GM21723 (cell line): ENCODE results near the gene EIF2B5.
"Not testable (repeated sequence)": the region's sequence is repeated elsewhere in the genome, so short reads cannot be mapped to it uniquely, and the experiment has no call there.

Experiments used
- ATAC-seq: cut with Tn5 transposase; IDR thresholded peaks from one replicate; pipeline ENCODE4 v1.9.1; 2021; ENCODE audit warnings: mild to moderate bottlenecking, moderate library complexity; ENCODE audit not compliant: unreplicated experiment

EIF2B5 gene

DNA sequence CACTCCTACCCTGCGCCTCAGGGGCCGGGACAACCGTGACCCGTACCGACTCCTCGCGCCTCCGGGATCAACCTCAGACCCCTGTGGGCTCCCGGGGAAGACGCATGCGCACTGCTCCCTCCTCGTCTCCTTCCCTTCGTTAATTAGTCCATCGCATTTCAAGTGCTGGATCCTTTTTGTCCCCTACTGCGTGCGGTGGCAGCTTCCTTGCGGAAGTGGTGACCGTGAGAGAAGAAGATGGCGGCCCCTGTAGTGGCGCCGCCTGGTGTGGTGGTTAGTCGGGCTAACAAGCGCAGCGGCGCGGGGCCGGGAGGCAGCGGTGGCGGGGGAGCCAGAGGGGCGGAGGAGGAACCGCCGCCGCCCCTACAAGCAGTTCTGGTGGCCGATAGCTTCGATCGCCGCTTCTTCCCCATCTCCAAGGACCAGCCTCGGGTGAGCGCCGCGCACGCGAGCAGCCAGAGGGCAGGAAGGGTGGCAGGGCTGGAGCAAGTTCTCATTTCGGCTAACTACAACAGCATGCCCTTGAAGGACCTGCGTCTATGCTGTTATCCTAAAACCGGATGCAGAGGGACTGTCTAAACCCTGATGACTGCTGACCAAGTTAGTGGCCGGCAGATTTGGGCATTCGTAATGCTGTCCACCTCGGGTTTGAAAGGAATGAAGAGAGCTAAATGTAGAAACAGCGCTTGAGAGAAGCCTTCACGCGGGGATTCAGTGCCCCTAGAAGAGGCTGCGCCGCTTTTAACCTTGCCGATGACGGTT, at the start of gene EIF2B5:
TSS of gene EIF2B5 (plus strand) at position 210 of the 762 bp plus-strand sequence. CDS start at position 238, 28 bp downstream.
- peak; percentile 92 for ATAC-seq

DNA sequence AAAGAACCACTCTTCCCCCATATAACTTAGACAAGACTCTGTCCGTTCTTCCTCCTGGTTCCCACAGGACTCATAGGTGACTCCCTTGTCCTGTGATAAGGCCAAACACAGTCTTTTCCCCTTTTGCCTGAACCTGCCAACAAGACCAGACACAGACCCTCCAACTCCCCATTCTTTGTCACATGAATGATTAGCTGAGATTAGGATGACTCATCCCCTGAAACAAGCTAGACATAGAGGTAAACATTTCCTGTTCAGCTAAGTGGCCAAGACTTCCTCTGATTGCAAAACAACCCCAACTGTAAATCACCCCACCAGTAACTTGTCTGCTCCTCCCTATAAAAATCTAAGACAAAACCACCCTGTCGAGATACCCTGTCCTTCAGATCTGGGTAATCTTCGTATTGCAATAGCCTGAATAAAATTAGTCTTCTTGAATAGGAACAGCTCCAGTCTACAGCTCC, 49.7 kb upstream of the EIF2B5 start:
- no peak for ATAC-seq

DNA sequence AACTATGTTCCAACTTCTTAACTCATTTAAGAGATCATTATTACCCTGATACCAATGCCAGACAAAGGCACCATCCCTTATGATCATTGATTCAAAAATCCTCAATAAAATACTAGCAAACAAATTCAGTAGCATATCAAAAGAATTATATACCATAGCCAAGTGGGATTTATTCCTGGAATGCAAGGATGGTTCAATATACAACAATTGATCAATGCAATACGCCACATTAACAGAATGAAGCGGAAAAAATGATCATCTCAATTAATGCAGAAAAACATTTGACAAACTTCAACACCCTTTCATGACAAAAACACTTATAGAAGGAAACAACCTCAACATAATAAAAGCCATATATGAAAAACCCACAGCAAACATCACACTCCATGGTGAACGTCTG, 43.0 kb upstream of the EIF2B5 start:
- no peak for ATAC-seq

DNA sequence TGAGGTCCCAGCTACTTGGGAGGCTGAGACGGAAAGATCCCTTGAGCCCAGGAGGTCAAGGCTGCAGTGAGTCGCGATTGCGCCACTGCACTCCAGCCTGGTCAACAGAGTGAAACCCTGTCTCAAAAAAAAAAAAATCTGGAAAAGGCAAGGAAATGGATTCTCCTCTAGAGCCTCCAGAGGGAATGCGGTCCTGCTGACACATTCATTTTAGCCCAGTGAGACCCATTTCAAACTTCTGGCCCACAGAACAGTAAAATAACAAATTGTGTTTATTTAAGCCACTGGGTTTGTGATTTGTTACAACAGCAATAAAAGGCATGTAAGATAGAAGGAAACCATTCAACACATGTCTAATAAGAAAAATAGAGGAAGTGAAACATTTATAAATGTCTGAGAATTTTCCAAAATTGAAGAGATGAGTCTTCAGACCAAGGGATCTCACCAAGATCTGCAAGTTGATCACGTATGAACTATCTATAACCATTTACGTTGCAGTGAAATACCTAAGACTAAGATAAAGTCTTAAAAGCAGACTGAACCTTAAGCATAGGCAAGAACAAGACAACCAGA, 38.3 kb upstream of the EIF2B5 start, which contains the start of gene HTR3E:
TSS of gene HTR3E (plus strand) at position 254 of the 573 bp plus-strand sequence. CDS start 466 bp downstream, outside the sequence.
- ATAC-seq: no peak

DNA sequence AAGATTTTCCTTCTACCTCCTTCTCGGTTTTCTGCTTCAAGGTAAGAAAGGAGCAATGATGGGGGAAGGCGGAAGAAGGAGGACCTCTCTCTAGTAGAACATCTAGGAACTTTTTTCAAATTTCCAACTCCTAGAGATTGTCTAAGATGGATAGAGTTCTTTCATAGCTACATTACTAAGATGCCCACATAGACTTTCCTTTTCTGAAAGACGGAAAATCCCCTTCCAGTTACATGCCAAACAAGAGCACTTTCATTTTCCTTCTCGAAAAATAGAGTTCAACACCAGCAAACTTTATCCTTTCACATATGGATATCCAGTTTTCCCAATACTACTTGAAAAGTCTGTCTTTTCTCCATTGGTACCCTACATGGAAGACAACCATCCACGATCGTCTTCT, 37.6 kb upstream of the EIF2B5 start:
- no peak for ATAC-seq

DNA sequence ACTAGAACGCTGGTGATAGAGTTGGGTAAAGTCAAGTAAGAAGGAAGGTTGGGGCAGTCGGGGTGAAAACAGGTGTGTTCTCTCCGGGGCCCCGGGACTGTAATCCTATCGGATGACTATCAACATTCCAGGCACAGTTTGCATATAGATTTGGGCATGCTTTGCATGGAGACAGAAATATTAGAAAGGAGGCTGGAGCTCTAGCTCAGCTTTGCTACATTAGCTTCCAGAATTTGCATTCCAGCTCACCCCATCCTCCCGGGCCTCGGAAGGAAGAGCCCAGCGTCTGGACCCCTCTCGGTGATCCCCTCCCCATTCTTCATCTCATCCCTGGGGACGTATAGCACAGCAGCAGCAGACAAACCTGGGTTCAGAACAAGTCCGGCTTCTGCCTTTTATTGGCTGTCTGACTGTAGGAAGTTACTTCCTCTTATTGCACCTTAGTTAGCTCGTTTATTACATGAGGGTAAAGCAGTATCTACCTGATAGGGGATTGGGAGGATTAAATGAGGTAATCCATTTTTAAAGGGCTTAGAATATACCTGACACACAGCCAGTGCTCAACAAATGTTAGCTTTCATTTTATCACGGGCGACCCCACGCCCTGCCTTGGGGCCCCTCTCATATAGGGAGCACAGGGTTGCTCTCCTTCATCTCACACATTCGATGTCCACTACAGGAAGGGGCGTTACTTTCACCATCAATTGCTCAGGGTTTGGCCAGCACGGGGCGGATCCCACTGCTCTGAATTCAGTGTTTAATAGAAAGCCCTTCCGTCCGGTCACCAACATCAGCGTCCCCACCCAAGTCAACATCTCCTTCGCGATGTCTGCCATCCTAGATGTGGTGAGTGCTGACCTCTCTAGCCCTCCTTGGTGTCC, 35.1 kb upstream of the EIF2B5 start:
- ATAC-seq: no peak

DNA sequence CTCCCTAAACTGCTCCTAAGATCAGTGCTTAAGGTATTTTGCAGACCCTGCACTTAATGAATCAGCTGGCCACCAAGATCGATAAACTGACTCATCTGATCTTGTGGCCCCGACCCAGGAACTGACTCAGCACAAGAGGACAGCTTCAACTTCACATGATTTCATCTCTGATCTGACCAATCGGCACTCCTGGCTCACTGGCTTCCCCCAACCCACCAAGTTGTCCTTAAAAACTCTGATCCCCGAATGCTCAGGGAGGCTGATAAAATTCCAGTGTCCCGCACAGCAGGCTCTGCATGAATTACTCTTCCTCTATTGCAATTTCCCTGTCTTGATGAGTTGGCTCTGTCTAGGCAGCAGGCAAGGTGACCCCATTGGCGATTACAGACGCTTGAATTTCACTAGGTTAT, 24.8 kb upstream of the EIF2B5 start:
- ATAC-seq: no peak

DNA sequence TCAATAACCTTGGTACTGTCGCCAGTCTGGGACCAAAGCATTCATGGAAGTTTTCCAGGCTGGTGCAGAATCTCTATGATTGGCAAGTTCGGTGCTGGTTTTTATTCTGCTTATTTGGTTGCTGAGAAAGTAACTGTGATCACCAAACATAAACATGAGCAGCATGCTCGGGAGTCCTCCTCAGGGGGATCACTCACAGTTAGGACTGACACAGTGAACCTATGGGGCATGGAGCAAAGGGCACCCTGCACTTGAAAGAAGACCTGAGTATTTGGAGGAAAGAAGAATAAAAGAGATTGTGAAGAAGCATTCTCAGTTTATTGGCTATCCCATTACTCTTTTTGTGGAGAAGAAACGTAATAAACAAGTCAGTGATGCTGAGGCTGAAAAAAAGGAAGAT, 19.1 kb upstream of the EIF2B5 start:
- no peak for ATAC-seq

DNA sequence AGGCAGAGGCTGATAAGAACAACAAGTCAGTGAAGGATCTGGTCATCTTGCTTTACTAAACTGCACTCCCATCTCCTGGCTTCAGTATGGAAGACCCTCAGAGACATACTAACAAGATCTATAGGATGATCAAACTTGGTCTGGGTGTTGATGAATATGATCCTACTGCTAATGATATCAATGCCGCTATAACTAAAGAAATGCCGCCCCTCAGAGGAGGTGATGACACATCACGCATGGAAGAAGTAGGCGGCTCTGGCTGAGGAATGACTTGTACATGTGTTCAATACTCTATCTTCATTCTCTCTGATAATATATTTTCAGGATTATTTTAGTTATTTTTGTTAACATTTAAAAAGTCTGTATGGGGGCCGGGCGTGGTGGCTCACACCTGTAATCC, 17.5 kb upstream of the EIF2B5 start:
- ATAC-seq: no peak

DNA sequence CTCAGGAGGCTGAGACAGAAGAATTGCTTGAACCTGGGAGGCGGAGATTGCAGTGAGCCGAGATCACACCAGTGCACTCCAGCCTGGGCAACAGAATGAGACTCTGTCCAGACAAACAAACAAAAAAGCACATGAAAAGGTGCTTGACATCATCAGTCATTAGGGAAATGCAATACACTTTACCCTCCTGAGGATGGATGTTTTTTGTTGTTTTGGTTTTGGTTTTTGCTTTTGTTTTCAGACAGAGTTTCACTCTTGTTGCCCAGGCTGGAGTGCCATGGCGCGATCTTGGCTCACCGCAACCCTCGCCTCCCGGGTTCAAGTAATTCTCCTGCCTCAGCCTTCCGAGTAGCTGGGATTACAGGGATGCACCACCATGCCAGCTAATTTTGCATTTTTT, 14.1 kb upstream of the EIF2B5 start:
- not testable (repeated sequence) for ATAC-seq

DNA sequence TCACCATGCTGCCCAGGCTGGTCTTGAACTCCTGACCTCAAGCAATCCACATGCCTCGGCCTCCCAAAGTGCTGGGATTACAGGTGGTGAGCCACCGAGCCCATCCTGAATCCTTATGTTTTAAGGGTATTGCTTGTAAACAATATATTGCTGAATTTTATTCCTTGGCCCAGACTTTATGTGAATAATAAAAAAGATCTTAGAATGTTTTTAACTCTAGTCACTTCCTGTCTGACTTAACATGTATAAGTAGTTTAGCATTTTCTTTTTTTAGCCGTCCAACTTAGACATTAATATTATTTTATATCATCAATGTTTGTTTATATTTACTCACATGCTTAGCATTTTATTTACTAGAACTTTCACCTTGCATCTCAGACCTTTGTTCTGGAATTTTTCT, 9.2 kb upstream of the EIF2B5 start:
- no peak for ATAC-seq

DNA sequence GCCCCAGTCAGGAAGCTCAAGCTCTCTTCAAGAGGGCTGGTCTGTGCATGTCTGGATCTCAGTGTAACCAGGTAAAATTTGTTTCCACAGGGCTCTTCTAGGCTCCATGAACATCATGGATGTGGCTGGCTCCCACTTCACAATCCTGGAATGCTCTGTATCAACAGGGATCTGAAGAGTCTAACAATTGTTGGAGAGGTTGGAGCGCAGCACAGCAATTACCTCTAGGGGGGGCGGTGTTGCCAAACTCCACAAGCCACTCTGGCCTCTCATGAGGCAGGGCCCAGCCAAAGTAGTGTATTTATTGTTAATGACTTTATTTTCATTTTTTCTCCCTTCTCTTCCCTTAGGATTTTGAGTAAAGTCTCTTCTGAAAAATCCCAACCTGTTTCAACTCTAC, 6.1 kb upstream of the EIF2B5 start:
- no peak for ATAC-seq

DNA sequence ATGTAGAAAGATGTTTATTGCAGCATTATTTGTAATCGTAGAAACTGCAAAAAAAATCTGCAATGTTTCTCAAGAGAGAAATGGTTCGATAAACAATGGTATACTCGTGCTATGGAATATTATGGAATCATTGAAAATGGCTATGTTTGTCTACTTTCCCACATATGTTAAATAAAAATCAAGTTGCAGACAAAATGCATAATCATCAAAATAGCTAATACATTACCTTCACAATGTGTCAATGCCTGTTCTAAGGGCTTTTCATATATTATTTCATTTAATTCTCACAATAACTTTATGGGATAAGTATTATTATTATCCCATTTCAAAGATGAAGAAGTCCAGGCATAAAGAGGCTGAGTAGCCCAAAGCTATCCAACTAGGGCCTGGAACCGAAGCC, 2.2 kb upstream of the EIF2B5 start:
- no peak for ATAC-seq

DNA sequence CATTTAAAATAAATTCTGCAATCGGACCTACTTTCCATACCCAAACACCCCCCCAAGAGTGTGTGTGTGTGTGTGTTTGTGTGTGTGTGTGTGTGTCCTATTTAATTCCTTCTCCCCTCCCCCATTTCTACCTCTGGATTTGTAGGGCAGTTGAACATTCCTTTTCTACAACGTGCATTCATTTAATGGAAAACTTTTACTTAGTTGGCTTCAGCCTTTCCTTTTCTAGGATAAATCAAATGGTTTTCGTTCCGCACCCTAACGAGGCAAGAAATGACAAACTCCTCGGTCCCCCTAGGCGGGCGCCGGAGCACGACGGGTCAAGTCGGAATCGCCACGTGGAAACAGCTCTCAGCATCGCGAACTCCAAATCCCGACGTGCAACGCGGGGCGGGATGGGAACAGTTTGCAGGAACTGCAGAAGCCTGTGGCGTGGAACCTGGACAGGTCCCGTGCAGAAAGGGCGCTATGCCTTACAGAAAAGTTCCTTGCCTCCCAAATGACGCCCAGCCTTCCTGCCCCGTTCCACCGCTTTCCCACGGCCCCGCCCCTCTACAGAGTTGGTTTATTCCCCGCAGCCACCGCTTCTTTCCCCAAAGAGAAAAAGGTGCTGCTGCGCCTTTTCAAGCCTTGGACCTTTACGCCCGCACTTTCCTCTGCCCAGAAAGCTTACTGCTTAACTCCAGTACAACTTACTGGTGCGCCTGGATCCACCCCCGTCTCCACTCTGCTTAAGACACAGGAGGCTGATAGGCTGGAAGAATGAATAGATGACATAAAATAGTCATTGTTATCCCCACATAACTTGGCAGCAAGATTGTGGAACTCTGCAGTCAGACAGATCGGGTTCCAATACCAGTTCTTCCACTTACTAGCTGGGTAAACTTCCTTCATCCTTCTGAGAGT, 1.1 kb upstream of the EIF2B5 start:
- ATAC-seq: no peak

DNA sequence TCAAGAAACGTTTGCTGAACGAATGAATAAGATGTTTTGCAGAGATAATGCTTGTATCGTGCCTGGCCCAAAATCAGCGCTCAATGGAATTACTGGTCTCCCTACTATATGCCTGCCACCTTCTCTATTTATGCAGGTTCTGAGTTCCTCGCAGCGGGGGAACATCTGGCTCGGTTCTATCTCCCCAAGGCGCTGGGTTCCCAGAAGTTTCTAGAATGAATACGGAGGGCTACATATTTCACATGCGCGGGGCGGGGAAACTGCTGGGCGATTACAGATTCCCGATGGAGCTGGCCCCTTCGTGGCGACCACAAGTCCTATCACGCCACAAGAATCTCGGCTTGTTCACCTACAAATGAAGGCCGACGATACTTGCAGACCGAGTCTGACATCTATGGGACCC, 411 bp upstream of the EIF2B5 start:
- ATAC-seq: peak; percentile 15

DNA sequence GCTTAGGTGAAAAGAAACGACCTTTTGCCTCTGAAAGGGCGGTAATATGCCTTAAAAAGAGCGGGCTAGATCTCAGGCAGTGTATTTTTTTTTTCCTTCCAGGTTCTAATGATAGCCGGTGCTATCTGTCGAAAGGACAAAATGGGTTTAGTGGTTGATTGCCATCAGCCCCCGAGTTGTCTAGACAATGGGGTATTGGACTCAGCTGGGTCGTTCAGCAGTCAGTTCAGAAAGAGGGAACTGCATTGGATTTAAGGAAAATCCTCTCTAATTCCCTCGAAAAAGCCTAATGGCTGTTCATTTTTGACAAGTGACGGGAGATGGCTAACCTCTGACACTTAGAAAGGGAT, 728 bp downstream of the EIF2B5 start:
- peak; percentile 5 for ATAC-seq

DNA sequence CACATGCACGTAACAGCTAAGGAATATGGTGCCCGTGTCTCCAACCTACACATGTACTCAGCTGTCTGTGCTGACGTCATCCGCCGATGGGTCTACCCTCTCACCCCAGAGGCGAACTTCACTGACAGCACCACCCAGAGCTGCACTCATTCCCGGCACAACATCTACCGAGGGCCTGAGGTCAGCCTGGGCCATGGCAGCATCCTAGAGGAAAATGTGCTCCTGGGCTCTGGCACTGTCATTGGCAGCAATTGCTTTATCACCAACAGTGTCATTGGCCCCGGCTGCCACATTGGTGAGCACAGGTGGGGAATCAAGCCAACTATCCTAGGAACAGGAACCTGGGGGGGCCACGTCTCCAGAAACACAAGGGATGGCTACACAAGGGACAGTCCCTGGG, 5.3 kb downstream of the EIF2B5 start:
- no peak for ATAC-seq

DNA sequence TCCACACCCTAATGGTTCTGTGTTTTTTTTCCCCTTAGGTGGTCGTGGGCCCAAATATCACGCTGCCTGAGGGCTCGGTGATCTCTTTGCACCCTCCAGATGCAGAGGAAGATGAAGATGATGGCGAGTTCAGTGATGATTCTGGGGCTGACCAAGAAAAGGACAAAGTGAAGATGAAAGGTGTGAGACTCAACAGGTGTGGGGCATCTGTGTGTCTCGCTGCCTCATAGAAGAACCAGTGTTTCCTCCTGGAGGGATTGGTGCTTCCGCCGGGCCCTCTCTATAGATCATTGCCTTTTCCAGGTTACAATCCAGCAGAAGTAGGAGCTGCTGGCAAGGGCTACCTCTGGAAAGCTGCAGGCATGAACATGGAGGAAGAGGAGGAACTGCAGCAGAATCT, 7.0 kb downstream of the EIF2B5 start:
- ATAC-seq: no peak

DNA sequence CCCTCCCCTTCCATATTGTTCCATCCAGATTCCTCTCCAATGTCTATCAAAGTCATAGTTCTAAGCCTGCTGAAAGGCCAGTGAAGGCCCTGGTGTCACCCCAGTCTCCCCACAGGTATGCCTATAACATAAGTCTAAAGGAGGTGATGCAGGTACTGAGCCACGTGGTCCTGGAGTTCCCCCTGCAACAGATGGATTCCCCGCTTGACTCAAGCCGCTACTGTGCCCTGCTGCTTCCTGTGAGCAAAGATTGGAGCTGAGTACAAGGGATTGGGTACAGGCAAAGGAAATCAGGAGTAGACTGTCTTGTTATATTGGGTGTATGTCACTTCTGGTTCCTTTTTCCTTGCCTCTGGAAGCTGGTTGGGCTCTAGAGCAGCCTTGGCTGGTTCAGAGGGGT, 8.2 kb downstream of the EIF2B5 start:
- ATAC-seq: no peak

DNA sequence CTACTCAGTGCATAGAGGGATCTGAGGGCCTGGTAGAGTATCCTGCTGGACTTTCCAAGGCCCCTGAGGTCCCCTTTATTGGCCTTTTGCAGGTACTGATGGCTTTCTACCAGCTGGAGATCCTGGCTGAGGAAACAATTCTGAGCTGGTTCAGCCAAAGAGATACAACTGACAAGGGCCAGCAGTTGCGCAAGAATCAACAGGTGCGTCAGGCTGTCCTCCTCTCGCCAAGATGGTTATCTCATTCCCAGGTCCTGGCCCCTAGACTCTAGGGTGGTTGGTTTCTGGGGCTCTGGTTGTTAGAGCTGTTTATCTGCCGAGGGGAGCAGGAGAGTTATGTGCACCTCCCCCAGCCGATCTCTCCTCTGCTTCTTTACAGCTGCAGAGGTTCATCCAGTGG, 9.3 kb downstream of the EIF2B5 start:
- no peak for ATAC-seq

DNA sequence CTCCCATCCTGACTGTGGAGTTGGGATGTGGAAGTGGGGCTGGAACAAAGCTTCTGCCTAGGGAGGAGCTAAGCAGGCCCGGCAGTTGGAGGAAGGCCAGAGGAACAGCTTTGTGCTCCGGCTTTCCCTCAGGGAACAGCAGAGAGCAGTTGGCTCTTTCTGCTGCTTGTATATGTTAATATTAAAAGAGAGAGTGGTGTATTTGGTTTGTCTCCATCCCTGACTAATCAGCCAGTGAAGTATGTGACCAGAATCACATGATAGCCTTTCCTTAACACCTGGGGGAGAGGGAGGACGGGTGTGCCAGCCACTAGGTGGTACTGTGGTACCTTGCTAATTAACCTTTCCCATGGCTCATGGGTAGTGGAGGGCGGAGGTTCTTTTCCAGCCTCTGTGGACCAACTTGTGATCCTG, 10.0 kb downstream of the EIF2B5 start:
- ATAC-seq: no peak
